Activated CD8-positive, alpha-beta T cell treated with anti-CD3 and anti-CD28 coated beads for 36 hours (primary cell): ENCODE data around the gene SLIRP. TPM values are rescaled to one million over a fixed set of nuclear protein-coding genes. Genes with fewer than 3 reads are reported as not detected.
A peak's percentile ranks its signal among the peaks of the same experiment; 100 is the strongest.
"Not testable (repeated sequence)": the region's sequence is repeated elsewhere in the genome, so short reads cannot be mapped to it uniquely, and the experiment has no call there.

ENCODE experiments used
- ATAC-seq: fragments of 200-7000 bp; cut with Tn5 transposase; one replicate; pipeline ENCODE4 v1.10.0; 2021; ENCODE audit warnings: mild to moderate bottlenecking, moderate library complexity
- CTCF ChIA-PET: fragments of 350-600 bp; sonication (Branson Sonifier 250); formaldehyde crosslinking; loops from one replicate; lab custom pipeline; 2021; ENCODE audit warnings: antibody characterized with exemption; lab: Charles Lee
- POLR2A ChIA-PET: fragments of 350-600 bp; sonication (Branson Sonifier 250); formaldehyde crosslinking; loops from one replicate; lab custom pipeline; 2021; ENCODE audit warnings: antibody characterized with exemption; lab: Charles Lee
- DNase-seq: peaks from one replicate; pipeline ENCODE4 v3.0.0-alpha.2; 2020
- H3K27ac Mint-ChIP-seq: one replicate; pipeline ENCODE4 v1.8.0; 2021; ENCODE audit warnings: mild to moderate bottlenecking, mixed read lengths
- H3K27me3 Mint-ChIP-seq: one replicate; pipeline ENCODE4 v1.8.0; 2021; ENCODE audit warnings: mixed read lengths
- H3K36me3 Mint-ChIP-seq: one replicate; pipeline ENCODE4 v1.8.0; 2021; ENCODE audit warnings: low read depth, mixed read lengths
- H3K4me1 Mint-ChIP-seq: one replicate; pipeline ENCODE4 v1.8.0; 2021; ENCODE audit warnings: low read depth, mixed read lengths
- H3K4me3 Mint-ChIP-seq: one replicate; pipeline ENCODE4 v1.8.0; 2021; ENCODE audit warnings: mild to moderate bottlenecking, moderate library complexity, mixed read lengths
- H3K9me3 Mint-ChIP-seq: one replicate; pipeline ENCODE4 v1.8.0; 2021; ENCODE audit warnings: mixed read lengths
- CTCF ChIP-seq: fragments of 200-600 bp; IDR thresholded peaks from one replicate; pipeline ENCODE4 v1.8.0; 2022; ENCODE audit warnings: antibody characterized with exemption, mild to moderate bottlenecking
- intact Hi-C: fragments of 100-400 bp; cut with micrococcal nuclease; formaldehyde crosslinking; loops from one replicate; pipeline ENCODE4 v1.10.0; 2022
- total RNA-seq, 2 experiments: library from RNA; stranded (reverse); gene quantifications; one replicate each; pipeline ENCODE4 v1.2.3, GENCODE V29; 2021

Gene SLIRP
- total RNA-seq, 2 experiments from 2014 or later: 141 to 148 TPM

- peaks cover 42% of the 10 kb centered on the region for H3K36me3 Mint-ChIP-seq
- H3K4me1 Mint-ChIP-seq: peaks cover 42% of the 10 kb centered on the region
- H3K27ac Mint-ChIP-seq: peak overlapping the region; percentile 70
- no peaks in the 10 kb centered on the region for H3K9me3 Mint-ChIP-seq
- ChIA-PET CTCF (interaction anchor here (1.0 to 1.5 kb wide), 3 partner anchors 23 to 280 kb away, joined by 3 read pairs; partner anchors contain the start of gene SNW1), POLR2A (no interaction called here)
- DNase-seq (peak; percentile 52), ATAC-seq (peak; percentile 87)
- no peaks in the 10 kb centered on the region for H3K27me3 Mint-ChIP-seq
- intact Hi-C loops: no loop called here
- TF ChIP-seq CTCF: no peak
- no peak overlapping the region for H3K4me3 Mint-ChIP-seq
These were observed 30.8 kb downstream of the SLIRP start for GRCh38 chr14:77738559-77739250.

DNA sequence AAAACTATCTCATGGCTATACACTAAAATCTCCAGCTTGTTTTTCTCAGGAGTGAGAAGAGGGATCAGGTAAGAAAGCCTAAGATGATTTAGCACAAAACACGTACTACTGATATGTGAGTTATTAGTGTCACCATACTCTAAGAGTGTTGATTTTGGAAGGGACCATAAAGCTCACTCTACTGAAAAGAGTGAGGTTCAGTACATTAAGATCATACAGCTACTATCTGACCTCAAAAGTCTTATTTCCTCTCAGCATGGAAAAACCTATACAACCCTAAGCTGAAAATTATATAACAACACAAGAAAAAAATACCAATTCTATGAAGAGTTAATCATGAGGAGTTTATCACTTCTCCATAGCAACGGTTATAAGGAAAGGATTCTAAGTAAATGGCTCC is 33.5 kb downstream of the SLIRP start:
- H3K27ac Mint-ChIP-seq: peak overlapping the region; percentile 70
- intact Hi-C loops: no loop called here
- ChIA-PET POLR2A (no interaction called here), CTCF (interaction anchor here (2.1 kb wide), 1 partner anchor 8 kb away, joined by 5 read pairs; no protein-coding TSS in a partner anchor)
- H3K9me3 Mint-ChIP-seq: no peaks in the 10 kb centered on the region
- H3K4me3 Mint-ChIP-seq: no peak overlapping the region
- peaks cover 45% of the 10 kb centered on the region for H3K4me1 Mint-ChIP-seq
- ATAC-seq (peak; percentile 24), DNase-seq (no peak)
- H3K27me3 Mint-ChIP-seq: no peaks in the 10 kb centered on the region
- H3K36me3 Mint-ChIP-seq: peaks cover 36% of the 10 kb centered on the region
- TF ChIP-seq CTCF: no peak

- Mint-ChIP-seq H3K27ac (no peak overlapping the region), H3K4me1 (peaks cover 22% of the 10 kb centered on the region), H3K9me3 (no peaks in the 10 kb centered on the region), H3K36me3 (peaks cover 40% of the 10 kb centered on the region), H3K4me3 (no peak overlapping the region), H3K27me3 (no peaks in the 10 kb centered on the region)
- intact Hi-C loops: no loop called here
- ChIA-PET POLR2A (interaction anchor here (1.3 kb wide), 1 partner anchor 13 kb away, joined by 7 read pairs; no protein-coding TSS in a partner anchor), CTCF (no interaction called here)
- no peak for TF ChIP-seq CTCF
- DNase-seq: no peak
- ATAC-seq: no peak
These were observed 38.3 kb downstream of the SLIRP start for GRCh38 chr14:77746064-77746702.

DNA sequence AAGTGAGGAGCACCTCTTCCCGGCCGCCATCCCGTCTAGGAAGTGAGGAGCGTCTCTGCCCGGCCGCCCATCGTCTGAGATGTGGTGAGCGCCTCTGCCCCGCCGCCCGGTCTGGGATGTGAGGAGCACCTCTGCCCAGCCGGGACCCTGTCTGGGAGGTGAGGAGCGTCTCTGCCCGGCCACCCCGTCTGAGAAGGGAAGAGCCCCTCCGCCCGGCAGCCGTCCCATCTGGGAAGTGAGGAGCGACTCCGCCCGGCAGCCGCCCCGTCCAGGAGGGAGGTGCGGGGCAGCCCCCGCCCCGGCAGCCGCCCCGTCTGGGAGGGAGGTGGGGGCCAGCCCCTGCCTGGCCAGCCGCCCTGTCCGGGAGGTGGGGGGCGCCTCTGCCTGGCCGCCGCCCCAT is 39.5 kb downstream of the SLIRP start:
- CTCF ChIA-PET, H3K27me3 Mint-ChIP-seq, H3K27ac Mint-ChIP-seq, POLR2A ChIA-PET, DNase-seq, ATAC-seq, intact Hi-C loops, H3K9me3 Mint-ChIP-seq, H3K4me3 Mint-ChIP-seq: not testable (repeated sequence)
- peaks cover 19% of the 10 kb centered on the region for H3K4me1 Mint-ChIP-seq
- peaks cover 42% of the 10 kb centered on the region for H3K36me3 Mint-ChIP-seq

GRCh38 chr14:77752266-77752665 is 44.4 kb downstream of the SLIRP start:
- DNase-seq (no peak), ATAC-seq (no peak)
- intact Hi-C loops: no loop called here
- peaks cover 46% of the 10 kb centered on the region for H3K36me3 Mint-ChIP-seq
- no peak overlapping the region for H3K4me3 Mint-ChIP-seq
- no peak for TF ChIP-seq CTCF
- POLR2A ChIA-PET: interaction anchor here (0.8 to 1.5 kb wide), 3 partner anchors 8 to 44 kb away, joined by 3 to 9 read pairs (median 5); partner anchors contain the start of genes ALKBH1, SLIRP and SNW1
- CTCF ChIA-PET: interaction anchor here (0.7 kb wide), 1 partner anchor 110 kb away, joined by 3 read pairs; no protein-coding TSS in a partner anchor
- no peak overlapping the region for H3K27ac Mint-ChIP-seq
- H3K27me3 Mint-ChIP-seq: no peaks in the 10 kb centered on the region
- no peaks in the 10 kb centered on the region for H3K9me3 Mint-ChIP-seq
- H3K4me1 Mint-ChIP-seq: peaks cover 19% of the 10 kb centered on the region
